Caco-2 (cell line): ENCODE data around the gene ALG3. TPM values are rescaled to one million over a fixed set of nuclear protein-coding genes. Genes with fewer than 3 reads are reported as not detected.

Source experiments
- BruUV-seq: library from RNA; stranded (reverse); fragments of 400-500 nt; replicated peaks from 2 replicates; lab custom pipeline; 2021; lab: Mats Ljungman, UMichigan
- CTCF ChIA-PET: fragments of 300-600 bp; sonication (Branson Sonifier 250); formaldehyde crosslinking; loops from one replicate; lab custom pipeline; 2022; ENCODE audit warnings: antibody characterized with exemption; lab: Charles Lee
- POLR2A ChIA-PET: fragments of 300-600 bp; sonication (Branson Sonifier 250); formaldehyde crosslinking; loops from one replicate; lab custom pipeline; 2022; ENCODE audit warnings: antibody characterized with exemption; lab: Charles Lee
- DNase-seq, 2 experiments: peaks; one replicate each; pipeline versions ENCODE4 v3.0.0 to v3.0.0-alpha.2; 2020 to 2022
- H3K27me3 ChIP-seq: replicated peaks from 2 replicates; pipeline ENCODE4 v1.6.0; 2011; ENCODE audit warnings: low read length; ENCODE audit not compliant: control insufficient read depth, insufficient read depth
- H3K36me3 ChIP-seq: 2 replicates; pipeline ENCODE4 v1.5.1; 2011; ENCODE audit warnings: low read length; ENCODE audit not compliant: control insufficient read depth, insufficient read depth
- H3K4me1 ChIP-seq: fragments of 250-450 bp; sonication (Bioruptor Pico); 2 replicates; pipeline ENCODE4 v1.5.1; 2020; ENCODE audit warnings: mild to moderate bottlenecking
- H3K4me3 ChIP-seq: 2 replicates; pipeline ENCODE4 v1.5.1; 2011; ENCODE audit warnings: low read depth, mild to moderate bottlenecking, control low read depth, low read length
- H3K9me3 ChIP-seq: fragments of 250-450 bp; sonication (Bioruptor Pico); 2 replicates; pipeline ENCODE4 v1.5.1; 2020; ENCODE audit warnings: mild to moderate bottlenecking, moderate library complexity
- H3K27ac Mint-ChIP-seq: one replicate; pipeline ENCODE4 v1.8.0; 2022; ENCODE audit warnings: mixed read lengths; ENCODE audit not compliant: unreplicated experiment
- H3K27me3 Mint-ChIP-seq: one replicate; pipeline ENCODE4 v1.8.0; 2022; ENCODE audit warnings: mixed read lengths; ENCODE audit not compliant: insufficient read depth, unreplicated experiment
- H3K36me3 Mint-ChIP-seq: one replicate; pipeline ENCODE4 v1.8.0; 2022; ENCODE audit warnings: mild to moderate bottlenecking, mixed read lengths; ENCODE audit not compliant: insufficient read depth, unreplicated experiment
- H3K4me1 Mint-ChIP-seq: one replicate; pipeline ENCODE4 v1.8.0; 2022; ENCODE audit warnings: low read depth, mixed read lengths; ENCODE audit not compliant: unreplicated experiment
- H3K4me3 Mint-ChIP-seq: one replicate; pipeline ENCODE4 v1.8.0; 2022; ENCODE audit warnings: mild to moderate bottlenecking, moderate library complexity, mixed read lengths; ENCODE audit not compliant: unreplicated experiment
- H3K9me3 Mint-ChIP-seq: one replicate; pipeline ENCODE4 v1.8.0; 2022; ENCODE audit warnings: mixed read lengths; ENCODE audit not compliant: unreplicated experiment
- intact Hi-C: fragments of 100-400 bp; cut with micrococcal nuclease; formaldehyde crosslinking; loops from one replicate; pipeline ENCODE4 v1.10.0; 2022; ENCODE audit not compliant: unreplicated experiment
- total RNA-seq: library from RNA; stranded (reverse); gene quantifications from 2 replicates; pipeline ENCODE4 v1.2.3, GENCODE V29; 2022
- TF ChIP-seq, protein P1 (sequence below), 2 experiments: fragments of 200-600 bp in 1 of 2; IDR thresholded peaks; 1 replicate in 1 of 2; 2 replicates in 1 of 2; pipeline versions ENCODE4 v1.5.1 to v1.8.0; 2011 to 2022; ENCODE audit warnings: antibody characterized with exemption in 1 of 2, control low read depth in 1 of 2, inconsistent platforms in 1 of 2, low read depth in 1 of 2, low read length in 1 of 2, mild to moderate bottlenecking in 1 of 2, moderate library complexity in 1 of 2; ENCODE audit not compliant: insufficient read depth in 1 of 2, severe bottlenecking in 1 of 2, unreplicated experiment in 1 of 2

ALG3 gene
- total RNA-seq, 1 experiment from 2014 or later: 73.4 TPM

DNA sequence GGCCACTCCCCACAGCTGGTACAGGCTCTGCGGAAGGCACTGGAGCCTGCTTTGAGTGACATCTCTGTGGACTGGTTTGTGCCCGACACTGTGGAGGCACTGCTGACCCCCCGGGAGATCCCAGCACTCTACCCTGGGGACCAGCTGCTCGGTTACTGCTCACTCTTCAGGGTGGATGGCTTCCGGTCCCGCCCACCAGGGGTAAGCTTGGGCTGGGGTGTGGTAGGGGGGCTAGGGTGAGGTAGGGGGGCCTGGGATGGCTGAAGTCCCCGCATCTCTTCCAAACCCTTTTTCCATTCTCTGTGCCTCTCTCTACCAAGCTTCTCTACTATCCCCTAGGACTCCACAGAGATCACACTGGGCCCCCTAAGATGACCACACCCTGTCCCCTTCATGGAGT is 11.6 kb downstream of the ALG3 start:
- POLR2A ChIA-PET: no interaction called here
- H3K9me3 ChIP-seq: no peaks in the 10 kb centered on the region
- no peak overlapping the region for H3K27ac Mint-ChIP-seq
- no peak for DNase-seq
- H3K4me1 ChIP-seq: no peaks in the 10 kb centered on the region
- H3K9me3 Mint-ChIP-seq: no peaks in the 10 kb centered on the region
- no peak overlapping the region for H3K4me3 Mint-ChIP-seq
- no peaks in the 10 kb centered on the region for H3K27me3 ChIP-seq
- H3K4me1 Mint-ChIP-seq: no peaks in the 10 kb centered on the region
- H3K36me3 Mint-ChIP-seq: peaks cover 10% of the 10 kb centered on the region
- CTCF ChIA-PET: interaction anchor here (0.9 kb wide), 1 partner anchor 10 kb away, joined by 3 read pairs; no protein-coding TSS in a partner anchor
- TF ChIP-seq, protein P1, sequence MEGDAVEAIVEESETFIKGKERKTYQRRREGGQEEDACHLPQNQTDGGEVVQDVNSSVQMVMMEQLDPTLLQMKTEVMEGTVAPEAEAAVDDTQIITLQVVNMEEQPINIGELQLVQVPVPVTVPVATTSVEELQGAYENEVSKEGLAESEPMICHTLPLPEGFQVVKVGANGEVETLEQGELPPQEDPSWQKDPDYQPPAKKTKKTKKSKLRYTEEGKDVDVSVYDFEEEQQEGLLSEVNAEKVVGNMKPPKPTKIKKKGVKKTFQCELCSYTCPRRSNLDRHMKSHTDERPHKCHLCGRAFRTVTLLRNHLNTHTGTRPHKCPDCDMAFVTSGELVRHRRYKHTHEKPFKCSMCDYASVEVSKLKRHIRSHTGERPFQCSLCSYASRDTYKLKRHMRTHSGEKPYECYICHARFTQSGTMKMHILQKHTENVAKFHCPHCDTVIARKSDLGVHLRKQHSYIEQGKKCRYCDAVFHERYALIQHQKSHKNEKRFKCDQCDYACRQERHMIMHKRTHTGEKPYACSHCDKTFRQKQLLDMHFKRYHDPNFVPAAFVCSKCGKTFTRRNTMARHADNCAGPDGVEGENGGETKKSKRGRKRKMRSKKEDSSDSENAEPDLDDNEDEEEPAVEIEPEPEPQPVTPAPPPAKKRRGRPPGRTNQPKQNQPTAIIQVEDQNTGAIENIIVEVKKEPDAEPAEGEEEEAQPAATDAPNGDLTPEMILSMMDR (IDR thresholded peaks at IDR 0.05; ENCODE audit: insufficient read depth in 1 of 2, low read depth in 1 of 2, low read length in 1 of 2, severe bottlenecking in 1 of 2, unreplicated experiment in 1 of 2): no peak
- intact Hi-C loops: no loop called here
- H3K27me3 Mint-ChIP-seq: peaks cover 7% of the 10 kb centered on the region
- no peaks in the 10 kb centered on the region for H3K36me3 ChIP-seq
- no peak overlapping the region for H3K4me3 ChIP-seq
- BruUV-seq: no TSS peak

DNA sequence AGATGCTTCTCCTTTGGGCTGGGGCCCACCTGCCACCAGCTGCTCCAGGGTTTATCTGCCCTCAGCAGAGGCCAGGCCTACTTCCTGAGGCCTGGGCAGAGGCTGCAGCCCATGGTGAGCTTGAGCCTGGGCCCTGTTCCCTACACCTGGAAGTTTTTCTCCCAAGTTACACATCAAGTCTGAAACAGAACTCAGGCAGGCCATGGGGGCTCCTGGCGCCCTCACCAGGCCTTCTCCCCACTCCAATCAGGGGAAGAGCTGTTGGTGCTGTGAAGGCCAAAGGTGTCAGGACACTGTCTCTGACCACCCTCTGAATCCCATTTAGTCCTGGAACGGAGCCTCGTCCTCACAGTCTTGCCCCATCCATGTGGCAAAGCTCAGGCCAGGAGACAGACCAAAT is 12.1 kb downstream of the ALG3 start:
- peaks cover 10% of the 10 kb centered on the region for H3K36me3 Mint-ChIP-seq
- no TSS peak for BruUV-seq
- H3K27ac Mint-ChIP-seq: no peak overlapping the region
- ChIA-PET CTCF (interaction anchor here (0.6 kb wide), 1 partner anchor 78 kb away, joined by 3 read pairs; no protein-coding TSS in a partner anchor), POLR2A (no interaction called here)
- H3K4me1 ChIP-seq: no peaks in the 10 kb centered on the region
- no peaks in the 10 kb centered on the region for H3K9me3 Mint-ChIP-seq
- no peak overlapping the region for H3K4me3 Mint-ChIP-seq
- no peak for DNase-seq
- no peak overlapping the region for H3K4me3 ChIP-seq
- H3K27me3 Mint-ChIP-seq: peaks cover 9% of the 10 kb centered on the region
- no peaks in the 10 kb centered on the region for H3K27me3 ChIP-seq
- H3K4me1 Mint-ChIP-seq: no peaks in the 10 kb centered on the region
- H3K9me3 ChIP-seq: no peaks in the 10 kb centered on the region
- intact Hi-C loops: no loop called here
- TF ChIP-seq, protein P1 (IDR thresholded peaks at IDR 0.05; ENCODE audit: insufficient read depth in 1 of 2, low read depth in 1 of 2, low read length in 1 of 2, severe bottlenecking in 1 of 2, unreplicated experiment in 1 of 2): no peak
- H3K36me3 ChIP-seq: no peaks in the 10 kb centered on the region

DNA sequence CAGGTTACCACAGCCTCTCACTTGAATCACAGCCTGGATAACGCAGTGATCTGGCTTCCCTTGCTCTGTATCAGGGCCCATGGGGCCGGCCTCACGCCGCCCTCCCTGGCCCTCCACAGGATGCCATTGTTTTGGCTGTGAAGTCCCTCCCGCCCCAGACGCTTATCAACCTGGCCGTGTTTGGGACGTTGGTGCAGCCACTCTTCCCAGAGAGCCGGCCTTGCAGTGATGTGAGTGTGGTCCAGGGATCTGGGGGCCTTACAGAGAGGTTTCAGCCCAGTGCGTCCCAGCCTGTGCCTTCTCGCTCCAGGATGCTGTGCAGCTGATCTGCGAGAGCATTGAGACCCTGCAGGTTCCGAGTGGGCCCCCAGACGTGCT is 12.7 kb downstream of the ALG3 start:
- Mint-ChIP-seq H3K27me3 (peaks cover 15% of the 10 kb centered on the region), H3K36me3 (peaks cover 13% of the 10 kb centered on the region), H3K27ac (no peak overlapping the region), H3K9me3 (no peaks in the 10 kb centered on the region), H3K4me1 (peaks cover 5% of the 10 kb centered on the region), H3K4me3 (no peak overlapping the region)
- BruUV-seq: no TSS peak
- Histone ChIP-seq H3K4me1 (no peaks in the 10 kb centered on the region), H3K36me3 (no peaks in the 10 kb centered on the region), H3K9me3 (no peaks in the 10 kb centered on the region), H3K4me3 (no peak overlapping the region), H3K27me3 (no peaks in the 10 kb centered on the region)
- TF ChIP-seq, protein P1 (IDR thresholded peaks at IDR 0.05; ENCODE audit: insufficient read depth in 1 of 2, low read depth in 1 of 2, low read length in 1 of 2, severe bottlenecking in 1 of 2, unreplicated experiment in 1 of 2): no peak
- intact Hi-C loops: no loop called here
- ChIA-PET POLR2A (no interaction called here), CTCF (interaction anchor here (0.6 kb wide), 1 partner anchor 79 kb away, joined by 3 read pairs; no protein-coding TSS in a partner anchor)
- peak in 1 of 2 experiments; percentile 17 for DNase-seq
